ENCODE data around the gene FNTB.

DNA sequence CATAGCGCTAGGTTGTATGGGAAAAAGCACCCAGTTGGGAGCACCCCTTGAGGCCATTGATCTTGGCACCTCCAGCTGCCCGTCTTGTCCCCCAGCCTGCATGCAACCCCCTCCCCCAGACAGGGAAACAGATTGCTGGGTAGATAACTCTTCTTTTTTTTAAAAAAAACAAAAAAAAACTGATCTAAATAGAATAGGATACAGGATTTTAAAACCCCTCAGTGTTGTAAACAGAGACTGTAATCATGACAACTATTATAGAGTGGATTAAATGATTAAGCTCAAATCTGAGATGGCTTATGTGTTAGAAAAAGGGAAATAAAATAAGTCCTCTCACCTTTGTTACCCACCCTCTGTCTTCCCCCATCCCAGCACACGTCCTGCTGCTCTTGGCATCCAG is 66.8 kb downstream of the FNTB start:
- TF ChIP-seq, protein P1, sequence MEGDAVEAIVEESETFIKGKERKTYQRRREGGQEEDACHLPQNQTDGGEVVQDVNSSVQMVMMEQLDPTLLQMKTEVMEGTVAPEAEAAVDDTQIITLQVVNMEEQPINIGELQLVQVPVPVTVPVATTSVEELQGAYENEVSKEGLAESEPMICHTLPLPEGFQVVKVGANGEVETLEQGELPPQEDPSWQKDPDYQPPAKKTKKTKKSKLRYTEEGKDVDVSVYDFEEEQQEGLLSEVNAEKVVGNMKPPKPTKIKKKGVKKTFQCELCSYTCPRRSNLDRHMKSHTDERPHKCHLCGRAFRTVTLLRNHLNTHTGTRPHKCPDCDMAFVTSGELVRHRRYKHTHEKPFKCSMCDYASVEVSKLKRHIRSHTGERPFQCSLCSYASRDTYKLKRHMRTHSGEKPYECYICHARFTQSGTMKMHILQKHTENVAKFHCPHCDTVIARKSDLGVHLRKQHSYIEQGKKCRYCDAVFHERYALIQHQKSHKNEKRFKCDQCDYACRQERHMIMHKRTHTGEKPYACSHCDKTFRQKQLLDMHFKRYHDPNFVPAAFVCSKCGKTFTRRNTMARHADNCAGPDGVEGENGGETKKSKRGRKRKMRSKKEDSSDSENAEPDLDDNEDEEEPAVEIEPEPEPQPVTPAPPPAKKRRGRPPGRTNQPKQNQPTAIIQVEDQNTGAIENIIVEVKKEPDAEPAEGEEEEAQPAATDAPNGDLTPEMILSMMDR (IDR thresholded peaks at IDR 0.05), result no peak
- no peak for TF ChIP-seq POLR2A (IDR thresholded peaks at IDR 0.05)
